ENCODE measurements around the gene DCDC2.
A peak's percentile ranks its signal among the peaks of the same experiment; 100 is the strongest.

Gene DCDC2

DNA sequence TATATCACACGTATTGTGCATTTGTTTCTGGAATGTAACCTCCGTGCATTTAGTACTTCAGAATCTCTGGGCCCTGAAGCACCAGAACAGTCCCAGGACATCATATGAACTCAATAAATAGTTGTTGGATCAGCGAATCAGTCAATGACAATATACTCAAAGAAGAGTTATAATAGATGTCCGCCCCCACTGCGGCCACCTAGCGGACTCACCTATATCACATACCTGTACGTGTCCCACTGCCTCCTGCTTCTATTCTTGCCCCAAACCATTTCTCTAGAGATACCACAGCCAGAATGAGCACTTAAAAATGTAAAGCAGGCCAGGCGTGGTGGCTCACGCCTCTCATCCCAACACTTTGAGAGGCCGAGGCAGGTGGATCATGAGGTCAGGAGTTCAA is 73.9 kb downstream of the DCDC2 start:
- no peaks in the 10 kb centered on the region for H3K9me3 Mint-ChIP-seq

DNA sequence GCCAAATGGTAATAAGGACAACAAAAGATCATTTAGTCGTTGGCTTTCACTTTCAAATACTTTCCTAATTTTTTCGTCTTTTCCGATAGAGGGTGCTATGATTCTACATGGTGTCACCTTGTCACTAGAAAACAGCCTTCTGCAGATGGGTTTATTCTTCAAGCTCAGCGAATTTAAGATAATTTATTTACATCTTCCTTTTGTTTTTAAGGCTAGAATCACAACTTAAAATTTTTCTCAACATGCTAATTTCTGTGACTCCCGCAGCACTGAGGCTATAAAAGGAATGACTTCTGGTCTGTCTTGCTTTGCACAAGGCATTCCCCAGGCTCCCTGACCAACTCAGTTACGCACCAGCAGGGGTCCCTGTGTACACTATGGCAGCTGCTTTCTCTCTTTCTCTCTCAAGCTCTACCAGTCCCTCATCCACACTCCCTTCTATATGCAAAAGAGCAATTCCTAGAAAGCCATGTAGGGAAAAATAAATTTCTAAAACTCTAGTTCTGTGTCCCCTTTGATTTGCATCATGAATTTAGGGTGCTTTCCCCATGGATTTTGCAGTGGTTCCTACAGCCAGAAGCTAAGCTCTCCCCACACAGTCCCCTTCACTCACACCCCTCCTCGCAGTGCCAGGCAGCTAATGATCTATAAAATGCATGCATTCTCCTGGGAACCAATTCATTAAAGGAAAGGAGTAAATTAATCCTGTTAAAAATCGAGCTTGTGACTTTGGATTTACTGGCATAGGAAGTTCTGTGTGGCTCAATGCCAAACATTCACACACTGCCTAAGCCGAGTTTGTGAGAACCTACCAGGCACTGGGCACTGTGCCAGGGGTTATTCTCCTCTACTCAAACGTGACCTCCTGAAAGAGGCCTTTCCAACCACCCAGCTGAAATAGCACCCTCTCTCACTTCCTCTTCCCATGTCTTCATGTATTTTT is 74.5 kb downstream of the DCDC2 start:
- H3K27me3 Mint-ChIP-seq (ENCODE audit: low read depth, poor library complexity), result peaks cover 2% of the 10 kb centered on the region
- H3K9me3 Mint-ChIP-seq, result no peaks in the 10 kb centered on the region
- no peaks in the 10 kb centered on the region for H3K4me1 Mint-ChIP-seq
- peak overlapping the region; percentile 78 for H3K4me3 Mint-ChIP-seq
- no peaks in the 10 kb centered on the region for H3K36me3 Mint-ChIP-seq (ENCODE audit: low read depth)
- TF ChIP-seq, protein P1, sequence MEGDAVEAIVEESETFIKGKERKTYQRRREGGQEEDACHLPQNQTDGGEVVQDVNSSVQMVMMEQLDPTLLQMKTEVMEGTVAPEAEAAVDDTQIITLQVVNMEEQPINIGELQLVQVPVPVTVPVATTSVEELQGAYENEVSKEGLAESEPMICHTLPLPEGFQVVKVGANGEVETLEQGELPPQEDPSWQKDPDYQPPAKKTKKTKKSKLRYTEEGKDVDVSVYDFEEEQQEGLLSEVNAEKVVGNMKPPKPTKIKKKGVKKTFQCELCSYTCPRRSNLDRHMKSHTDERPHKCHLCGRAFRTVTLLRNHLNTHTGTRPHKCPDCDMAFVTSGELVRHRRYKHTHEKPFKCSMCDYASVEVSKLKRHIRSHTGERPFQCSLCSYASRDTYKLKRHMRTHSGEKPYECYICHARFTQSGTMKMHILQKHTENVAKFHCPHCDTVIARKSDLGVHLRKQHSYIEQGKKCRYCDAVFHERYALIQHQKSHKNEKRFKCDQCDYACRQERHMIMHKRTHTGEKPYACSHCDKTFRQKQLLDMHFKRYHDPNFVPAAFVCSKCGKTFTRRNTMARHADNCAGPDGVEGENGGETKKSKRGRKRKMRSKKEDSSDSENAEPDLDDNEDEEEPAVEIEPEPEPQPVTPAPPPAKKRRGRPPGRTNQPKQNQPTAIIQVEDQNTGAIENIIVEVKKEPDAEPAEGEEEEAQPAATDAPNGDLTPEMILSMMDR (IDR thresholded peaks at IDR 0.05), result peak; percentile 73
- DNase-seq, result peak; percentile 68
- H3K27ac Mint-ChIP-seq, result no peak overlapping the region

More for the DNA sequence above, 73.9 kb downstream of the DCDC2 start:
- H3K36me3 Mint-ChIP-seq (ENCODE audit: low read depth), result no peaks in the 10 kb centered on the region
- TF ChIP-seq, protein P1 (IDR thresholded peaks at IDR 0.05), result no peak
- no peak overlapping the region for H3K4me3 Mint-ChIP-seq
- H3K4me1 Mint-ChIP-seq, result no peaks in the 10 kb centered on the region
- DNase-seq, result no peak
- H3K27me3 Mint-ChIP-seq (ENCODE audit: low read depth, poor library complexity), result peaks cover 2% of the 10 kb centered on the region
- H3K27ac Mint-ChIP-seq, result no peak overlapping the region

DNA sequence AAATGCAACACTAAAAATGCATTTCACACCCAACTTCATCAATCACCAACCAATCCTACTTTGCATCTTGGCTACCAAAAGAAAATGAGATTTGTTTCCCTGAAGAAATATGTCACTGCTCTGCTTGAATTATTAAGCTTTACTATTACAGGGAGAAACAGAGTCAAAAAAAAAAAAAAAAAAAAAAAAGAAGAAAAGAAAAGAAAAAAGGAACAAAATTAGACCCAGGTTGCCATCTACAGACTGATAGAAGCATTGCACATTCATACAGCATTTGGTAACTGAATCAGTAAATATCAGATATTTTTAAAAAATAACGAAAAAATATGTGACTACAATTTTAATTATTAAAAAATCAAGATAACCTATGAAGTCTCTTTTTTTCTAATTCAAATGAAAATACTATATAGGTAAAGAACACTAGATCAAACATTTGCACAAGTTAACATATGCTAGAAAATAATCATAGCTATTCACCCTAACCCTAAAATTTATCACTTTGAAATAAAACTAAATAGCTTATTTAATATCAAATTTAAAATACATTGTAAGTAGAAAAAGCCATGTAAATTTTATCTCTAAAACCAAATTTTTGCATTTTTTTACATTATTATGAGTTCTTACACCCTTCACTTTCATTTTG is 83.3 kb downstream of the DCDC2 start:
- H3K4me3 Mint-ChIP-seq, result no peak overlapping the region
- no peak for DNase-seq
- H3K36me3 Mint-ChIP-seq (ENCODE audit: low read depth), result no peaks in the 10 kb centered on the region
- no peaks in the 10 kb centered on the region for H3K9me3 Mint-ChIP-seq
- TF ChIP-seq, protein P1 (IDR thresholded peaks at IDR 0.05), result peak; percentile 73
- H3K27ac Mint-ChIP-seq, result no peak overlapping the region
- H3K27me3 Mint-ChIP-seq (ENCODE audit: low read depth, poor library complexity), result peaks cover 2% of the 10 kb centered on the region
- peaks cover 68% of the 10 kb centered on the region for H3K4me1 Mint-ChIP-seq

DNA sequence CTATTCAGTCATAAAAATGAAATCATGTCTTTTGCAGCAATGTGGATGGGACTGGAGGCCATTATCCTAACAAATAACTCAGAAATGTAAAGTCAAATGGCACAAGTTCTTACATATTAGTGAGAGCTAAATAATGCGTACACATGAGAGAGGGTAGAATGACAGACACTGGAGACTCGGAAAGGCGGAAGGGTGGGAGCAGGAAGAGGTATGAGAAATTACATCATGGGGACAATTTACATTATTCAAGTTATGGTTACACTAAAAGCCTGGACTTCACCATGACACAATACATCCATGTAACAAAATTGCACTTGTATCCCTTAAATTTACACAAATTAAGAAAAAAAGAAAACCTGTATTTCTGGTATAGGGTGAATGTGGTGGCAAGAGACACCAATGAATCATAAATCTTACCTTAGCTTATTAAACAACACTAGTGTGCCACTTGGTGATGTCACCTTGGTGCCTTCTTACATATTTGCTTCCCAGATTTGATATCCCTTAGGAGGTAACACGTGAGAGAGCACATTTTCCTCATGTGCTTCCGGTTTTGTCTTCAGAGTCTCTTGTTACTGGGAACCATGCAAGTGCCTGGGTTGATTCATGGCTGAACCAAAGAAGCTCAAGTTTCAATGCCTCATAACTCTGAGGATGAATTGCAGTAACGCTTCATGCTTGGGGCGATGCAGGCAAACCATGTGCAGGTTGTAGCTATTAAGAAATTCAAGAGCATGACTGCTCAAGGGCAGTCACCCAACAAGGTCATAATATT is 84.6 kb downstream of the DCDC2 start:
- peak overlapping the region; percentile 44 for H3K4me3 Mint-ChIP-seq

DNA sequence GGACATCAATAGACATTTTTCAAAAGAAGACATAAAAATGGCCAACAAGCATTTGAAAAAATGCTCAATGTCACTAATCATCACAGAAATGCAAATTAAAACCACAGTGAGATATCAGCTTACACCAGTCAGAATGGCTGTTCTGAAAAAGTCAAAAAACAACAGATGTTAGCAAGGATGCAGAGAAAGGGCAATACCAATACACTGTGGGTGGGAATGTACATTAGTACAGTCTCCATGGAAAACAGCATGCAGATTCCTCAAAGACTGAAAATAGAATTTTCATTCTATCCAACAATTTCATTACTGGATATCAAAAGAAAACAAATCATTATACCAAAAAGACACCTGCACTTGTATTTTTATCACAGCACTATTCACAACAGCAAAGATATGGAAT is 85.3 kb downstream of the DCDC2 start:
- H3K27ac Mint-ChIP-seq, result peak overlapping the region; percentile 9
- H3K4me1 Mint-ChIP-seq, result peaks cover 71% of the 10 kb centered on the region
- TF ChIP-seq, protein P1 (IDR thresholded peaks at IDR 0.05), result no peak
- H3K4me3 Mint-ChIP-seq, result no peak overlapping the region
- DNase-seq, result no peak
- H3K9me3 Mint-ChIP-seq, result no peaks in the 10 kb centered on the region
- H3K36me3 Mint-ChIP-seq (ENCODE audit: low read depth), result no peaks in the 10 kb centered on the region
- H3K27me3 Mint-ChIP-seq (ENCODE audit: low read depth, poor library complexity), result no peaks in the 10 kb centered on the region

More for the DNA sequence above, 84.6 kb downstream of the DCDC2 start:
- Mint-ChIP-seq H3K9me3 (no peaks in the 10 kb centered on the region), H3K4me1 (peaks cover 75% of the 10 kb centered on the region), H3K36me3 (ENCODE audit: low read depth) (no peaks in the 10 kb centered on the region), H3K27ac (peak overlapping the region; percentile 58), H3K27me3 (ENCODE audit: low read depth, poor library complexity) (no peaks in the 10 kb centered on the region)
- DNase-seq, result peak; percentile 27
- TF ChIP-seq, protein P1 (IDR thresholded peaks at IDR 0.05), result no peak
